Adipocyte (in vitro differentiated cells): Measurements from ENCODE around the gene VRK1.
"Not testable (repeated sequence)": the region's sequence is repeated elsewhere in the genome, so short reads cannot be mapped to it uniquely, and the experiment has no call there.

Source experiments
- DNase-seq: peaks from one replicate; pipeline ENCODE4 v3.0.0-alpha.2; 2015; ENCODE audit warnings: low read depth
- H3K27me3 ChIP-seq: replicated peaks from 2 replicates; pipeline ENCODE4 v1.7.0; 2013; ENCODE audit warnings: mild to moderate bottlenecking, low read length, moderate library complexity; ENCODE audit not compliant: control insufficient read depth, insufficient read depth
- H3K36me3 ChIP-seq: 2 replicates; pipeline ENCODE4 v1.7.0; 2013; ENCODE audit warnings: low read length, mild to moderate bottlenecking, moderate library complexity; ENCODE audit not compliant: control insufficient read depth, insufficient read depth, severe bottlenecking
- H3K4me1 ChIP-seq: 2 replicates; pipeline ENCODE4 v1.7.0; 2013; ENCODE audit warnings: mild to moderate bottlenecking, low read length, moderate library complexity; ENCODE audit not compliant: control insufficient read depth, insufficient read depth
- H3K4me3 ChIP-seq: 2 replicates; pipeline ENCODE4 v1.7.0; 2013; ENCODE audit warnings: mild to moderate bottlenecking, low read length, moderate library complexity
- H3K9ac ChIP-seq: 2 replicates; pipeline ENCODE4 v1.7.0; 2013; ENCODE audit warnings: mild to moderate bottlenecking, low read length, moderate library complexity
- H3K9me3 ChIP-seq: 2 replicates; pipeline ENCODE4 v1.7.0; 2013; ENCODE audit warnings: mild to moderate bottlenecking, low read length, moderate library complexity; ENCODE audit not compliant: control insufficient read depth

Gene VRK1

DNA sequence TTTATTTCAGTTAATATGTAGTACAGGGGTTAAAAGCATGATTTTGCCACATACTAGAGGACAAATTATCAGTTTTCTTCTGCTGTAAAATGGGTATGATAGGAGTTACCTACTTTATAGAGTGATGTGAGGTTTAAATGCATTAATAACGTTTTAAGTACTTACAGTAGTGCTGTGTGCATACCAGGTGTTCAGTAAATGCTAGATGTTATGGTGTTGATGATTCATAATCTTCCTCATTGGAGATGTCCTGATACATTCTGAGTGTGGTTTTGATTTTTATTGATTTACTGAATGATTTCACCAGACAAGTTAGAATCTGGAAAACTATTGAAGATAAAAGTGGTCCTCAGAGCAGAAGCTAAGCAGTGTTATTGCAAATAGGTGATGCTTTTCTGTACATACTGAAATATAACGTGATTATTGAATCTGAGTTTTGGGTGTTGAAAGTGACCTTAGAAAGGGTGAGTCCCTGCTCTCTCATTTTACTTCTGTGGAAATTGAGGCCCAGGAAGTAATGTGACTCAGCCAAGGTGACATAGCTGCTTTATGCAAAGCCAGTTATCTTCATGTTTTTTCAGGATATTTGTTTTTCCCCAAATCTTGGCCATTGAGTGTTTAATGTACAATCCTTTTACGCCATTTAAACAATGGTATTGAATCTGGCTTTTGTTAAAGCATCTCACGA lies 54.7 kb downstream of the VRK1 start:
- no peak for DNase-seq
- no peaks in the 10 kb centered on the region for H3K4me1 ChIP-seq
- no peak overlapping the region for H3K9ac ChIP-seq
- peaks cover 17% of the 10 kb centered on the region for H3K36me3 ChIP-seq
- no peak overlapping the region for H3K4me3 ChIP-seq
- H3K27me3 ChIP-seq, result no peaks in the 10 kb centered on the region
- no peaks in the 10 kb centered on the region for H3K9me3 ChIP-seq

GRCh38 chr14:96852823-96853422 lies 55.7 kb downstream of the VRK1 start:
- H3K27me3 ChIP-seq, result no peaks in the 10 kb centered on the region
- H3K4me1 ChIP-seq, result no peaks in the 10 kb centered on the region
- DNase-seq, result peak; percentile 82
- H3K9me3 ChIP-seq, result no peaks in the 10 kb centered on the region
- peaks cover 12% of the 10 kb centered on the region for H3K36me3 ChIP-seq
- H3K9ac ChIP-seq, result peak overlapping the region; percentile 17
- no peak overlapping the region for H3K4me3 ChIP-seq

- Histone ChIP-seq H3K4me1 (no peaks in the 10 kb centered on the region), H3K9ac (no peak overlapping the region), H3K27me3 (no peaks in the 10 kb centered on the region), H3K4me3 (no peak overlapping the region), H3K36me3 (peaks cover 14% of the 10 kb centered on the region), H3K9me3 (no peaks in the 10 kb centered on the region)
- no peak for DNase-seq
Observed at GRCh38 chr14:96858643-96859042, 61.5 kb downstream of the VRK1 start.

- H3K9me3 ChIP-seq, result no peaks in the 10 kb centered on the region
- H3K4me1 ChIP-seq, result no peaks in the 10 kb centered on the region
- DNase-seq, result no peak
- peaks cover 4% of the 10 kb centered on the region for H3K36me3 ChIP-seq
- H3K4me3 ChIP-seq, result no peak overlapping the region
- no peak overlapping the region for H3K9ac ChIP-seq
- H3K27me3 ChIP-seq, result no peaks in the 10 kb centered on the region
Observed at GRCh38 chr14:96861568-96862310, 64.6 kb downstream of the VRK1 start.

DNA sequence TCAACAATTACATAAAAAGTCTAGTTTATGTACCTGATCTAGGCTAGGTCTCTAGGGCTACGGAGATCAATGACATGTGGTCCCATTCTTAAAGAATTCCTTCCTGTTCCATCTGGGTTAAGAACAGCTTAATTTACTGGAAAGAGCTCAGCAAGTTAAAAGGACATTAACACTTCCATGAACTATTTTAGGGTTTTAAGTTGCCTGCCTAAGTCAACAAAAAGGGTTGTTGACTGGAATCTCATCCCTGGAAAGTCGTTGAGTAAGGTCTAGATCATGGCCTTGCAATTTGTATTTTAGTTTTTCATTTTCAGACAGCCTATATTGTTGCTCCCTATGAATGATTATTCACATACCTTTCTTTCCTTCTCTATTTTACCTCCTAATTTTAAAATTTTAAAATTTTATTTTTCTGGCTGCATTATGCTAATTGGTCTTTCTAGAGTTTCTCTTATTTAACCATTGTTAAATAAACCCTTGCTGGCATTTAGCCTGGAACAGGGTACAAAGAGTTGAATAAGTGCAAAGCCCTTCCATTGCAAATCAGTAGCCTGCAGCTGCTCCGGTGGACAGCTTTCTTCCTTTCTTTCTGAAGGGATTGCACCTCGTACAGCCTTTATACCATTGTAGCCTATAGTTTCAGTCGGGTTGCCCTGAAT lies 66.3 kb downstream of the VRK1 start:
- no peak for DNase-seq
- no peak overlapping the region for H3K9ac ChIP-seq
- H3K9me3 ChIP-seq, result no peaks in the 10 kb centered on the region
- H3K27me3 ChIP-seq, result no peaks in the 10 kb centered on the region
- H3K36me3 ChIP-seq, result peaks cover under 1% of the 10 kb centered on the region
- no peak overlapping the region for H3K4me3 ChIP-seq
- H3K4me1 ChIP-seq, result no peaks in the 10 kb centered on the region

DNA sequence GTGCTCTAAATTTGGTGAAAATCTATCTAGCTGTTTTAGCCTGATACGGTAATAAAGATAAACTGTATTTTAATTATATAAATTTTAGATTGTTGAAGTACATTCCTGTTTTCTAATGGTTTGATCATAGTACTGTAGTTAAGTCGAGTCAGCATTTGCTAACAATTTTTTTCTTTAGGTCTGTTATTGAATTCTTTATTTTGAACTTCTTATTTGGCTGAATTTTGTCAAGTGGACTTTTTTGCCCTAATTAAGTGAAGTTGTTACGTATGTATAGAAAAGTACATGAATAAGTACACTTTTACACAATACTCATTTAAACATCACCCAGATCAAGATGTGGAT lies 66.8 kb downstream of the VRK1 start:
- Histone ChIP-seq H3K36me3 (no peaks in the 10 kb centered on the region), H3K4me3 (no peak overlapping the region), H3K4me1 (no peaks in the 10 kb centered on the region), H3K27me3 (no peaks in the 10 kb centered on the region), H3K9ac (no peak overlapping the region), H3K9me3 (no peaks in the 10 kb centered on the region)
- no peak for DNase-seq

DNA sequence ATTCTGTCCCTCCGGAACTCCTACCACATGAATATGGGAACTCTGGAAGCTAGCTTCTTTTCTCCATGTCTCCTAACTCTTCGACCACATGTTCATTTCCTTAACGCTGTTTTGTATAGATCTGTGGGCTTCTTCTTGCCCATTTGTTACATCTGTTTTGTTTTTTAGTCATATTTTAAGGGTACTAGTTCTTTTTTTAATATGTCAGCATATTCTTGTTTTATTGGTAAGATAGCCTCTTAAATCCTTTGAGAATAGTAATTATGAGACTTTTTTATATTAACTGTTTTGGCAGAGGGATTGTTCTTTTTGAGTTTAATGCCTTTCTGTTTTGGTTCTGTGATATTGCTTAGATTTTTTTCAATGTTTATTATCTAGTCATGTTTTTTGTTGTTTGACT lies 70.5 kb downstream of the VRK1 start:
- no peaks in the 10 kb centered on the region for H3K9me3 ChIP-seq
- H3K9ac ChIP-seq, result no peak overlapping the region
- DNase-seq, result no peak
- H3K4me1 ChIP-seq, result no peaks in the 10 kb centered on the region
- H3K27me3 ChIP-seq, result no peaks in the 10 kb centered on the region
- H3K36me3 ChIP-seq, result no peaks in the 10 kb centered on the region
- no peak overlapping the region for H3K4me3 ChIP-seq

DNA sequence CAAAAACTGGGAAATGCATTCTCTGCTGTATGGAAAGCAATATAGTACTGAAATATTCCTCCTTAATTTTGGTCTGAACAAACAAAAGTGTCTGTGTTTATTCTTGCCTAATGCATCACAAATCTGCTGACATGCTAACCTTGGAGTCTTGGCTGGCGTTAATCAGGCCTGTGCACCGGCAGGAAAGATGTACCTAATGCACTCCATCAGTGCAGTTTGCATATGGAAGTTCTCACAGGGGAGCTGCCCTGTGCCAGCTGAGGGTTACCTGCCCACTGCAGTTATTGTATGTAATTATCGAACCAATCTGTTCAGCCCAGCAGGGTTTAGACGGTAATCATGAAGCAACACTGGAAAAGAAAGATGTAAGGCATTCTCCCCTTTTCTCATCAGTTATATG lies 76.9 kb downstream of the VRK1 start:
- H3K9ac ChIP-seq, result no peak overlapping the region
- H3K4me3 ChIP-seq, result no peak overlapping the region
- no peaks in the 10 kb centered on the region for H3K4me1 ChIP-seq
- H3K36me3 ChIP-seq, result no peaks in the 10 kb centered on the region
- H3K27me3 ChIP-seq, result no peaks in the 10 kb centered on the region
- no peaks in the 10 kb centered on the region for H3K9me3 ChIP-seq
- no peak for DNase-seq

GRCh38 chr14:96876747-96877146 lies 79.6 kb downstream of the VRK1 start:
- no peak for DNase-seq
- Histone ChIP-seq H3K4me3 (no peak overlapping the region), H3K4me1 (no peaks in the 10 kb centered on the region), H3K36me3 (no peaks in the 10 kb centered on the region), H3K9ac (no peak overlapping the region), H3K27me3 (no peaks in the 10 kb centered on the region), H3K9me3 (no peaks in the 10 kb centered on the region)

DNA sequence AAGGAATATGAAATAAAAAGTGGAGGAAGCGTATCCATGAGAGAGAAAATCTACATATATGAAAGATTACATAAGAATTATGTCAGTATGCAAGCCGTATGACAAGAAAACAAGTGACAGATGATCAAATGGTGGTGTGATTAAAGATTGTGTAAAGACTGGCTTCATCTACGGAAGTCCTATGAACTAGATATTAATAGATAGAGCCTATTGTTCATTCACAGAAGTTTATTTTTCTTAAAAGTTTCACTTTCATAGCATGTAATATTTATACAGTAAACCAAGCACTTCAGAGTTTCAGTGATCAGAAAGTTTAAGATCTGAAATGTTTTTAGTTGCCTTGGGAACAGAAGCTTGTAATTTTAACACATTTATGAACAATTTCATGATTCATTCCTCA lies 84.5 kb downstream of the VRK1 start:
- H3K36me3 ChIP-seq, result no peaks in the 10 kb centered on the region
- H3K27me3 ChIP-seq, result no peaks in the 10 kb centered on the region
- DNase-seq, result no peak
- H3K4me1 ChIP-seq, result no peaks in the 10 kb centered on the region
- no peak overlapping the region for H3K9ac ChIP-seq
- H3K4me3 ChIP-seq, result no peak overlapping the region
- H3K9me3 ChIP-seq, result no peaks in the 10 kb centered on the region

GRCh38 chr14:96883974-96884373 lies 86.8 kb downstream of the VRK1 start:
- not testable (repeated sequence) for H3K9me3 ChIP-seq, H3K4me1 ChIP-seq, H3K36me3 ChIP-seq, H3K27me3 ChIP-seq, H3K9ac ChIP-seq, H3K4me3 ChIP-seq, DNase-seq
